Stomach (tissue), 9 donors: ENCODE data around the gene CSGALNACT2. TPM values are rescaled to one million over a fixed set of nuclear protein-coding genes. Genes with fewer than 3 reads are reported as not detected.

Experiments used
- DNase-seq, 2 donors: peaks; one replicate each; pipeline versions ENCODE4 v3.0.0 to v3.0.0-alpha.2; 2013 to 2019
- H3K27ac ChIP-seq, 5 donors: fragments of 200-600 bp in 4 of 5; sonication (generic) in 4 of 5; one replicate each; pipeline ENCODE4 v1.5.1; 2013 to 2019; ENCODE audit warnings: mild to moderate bottlenecking in 1 of 5, moderate library complexity in 1 of 5
- H3K27me3 ChIP-seq, 3 donors: fragments of 200-600 bp; sonication (generic); one replicate each; pipeline ENCODE4 v1.5.1; 2017 to 2019; ENCODE audit warnings: mixed run types in 1 of 3
- H3K36me3 ChIP-seq, 4 donors: fragments of 200-600 bp; sonication (generic); 1 replicate in 3 of 4; 2 replicates in 1 of 4; pipeline ENCODE4 v1.5.1; 2016 to 2019
- H3K4me1 ChIP-seq, 4 donors: fragments of 200-600 bp; sonication (generic); one replicate each; pipeline ENCODE4 v1.5.1; 2016 to 2019
- H3K4me3 ChIP-seq, 4 donors: fragments of 200-600 bp; sonication (generic) in 3 of 4; one replicate each; pipeline ENCODE4 v1.5.1; 2016 to 2019; ENCODE audit warnings: mild to moderate bottlenecking in 1 of 4
- H3K9me3 ChIP-seq, 4 donors: fragments of 200-600 bp; sonication (generic); one replicate each; pipeline ENCODE4 v1.5.1; 2016 to 2019
- EP300 ChIP-seq: sonication (generic); formaldehyde crosslinking; IDR thresholded peaks from one replicate; pipeline ENCODE4 v1.6.1; 2017; ENCODE audit warnings: antibody characterized with exemption
- POLR2A ChIP-seq, 4 donors: fragments of 450-650 bp; IDR thresholded peaks; one replicate each; pipeline ENCODE4 v1.6.1; 2016; ENCODE audit warnings: antibody characterized with exemption in 4 of 4, control low read depth in 2 of 4, mild to moderate bottlenecking in 1 of 4, moderate library complexity in 1 of 4
- POLR2AphosphoS5 ChIP-seq, 3 donors: sonication (generic); formaldehyde crosslinking; IDR thresholded peaks; one replicate each; pipeline ENCODE4 v1.6.1; 2016; ENCODE audit warnings: antibody characterized with exemption in 3 of 3
- WGBS, 5 donors: extraction: QIAGEN DNeasy Blood & Tissue Kit in 3 of 5; methylation state at CpG; one replicate each; pipeline versions ENCODE4 v1.1.5 to v1.1.7; 2013 to 2018; 5-methylcytosine and 5-hydroxymethylcytosine counted together
- intact Hi-C: fragments of 100-400 bp; cut with DNase I; formaldehyde crosslinking; loops from one replicate; pipeline ENCODE4 v1.15.1; 2023; ENCODE audit warnings: low total_unique reads
- polyA plus RNA-seq, 3 donors: library from polyadenylated mRNA; stranded (reverse); fragments of 200-250 nt; gene quantifications; one replicate each; pipeline ENCODE4 v1.2.3, GENCODE V29; 2013
- total RNA-seq, 5 donors: library from RNA; depleted of rRNA; stranded (reverse); fragments of >200 nt; gene quantifications; one replicate each; pipeline versions ENCODE4 v1.1.0 to v1.2.3, GENCODE V29; 2014 to 2016
- TF ChIP-seq, protein P1 (sequence below), 7 experiments: fragments of 450-650 bp in 4 of 7; fragments of 200-600 bp in 3 of 7; sonication (generic) in 3 of 7; IDR thresholded peaks; one replicate each; pipeline ENCODE4 v1.5.1; 2016 to 2019; ENCODE audit warnings: antibody characterized with exemption in 7 of 7, control low read depth in 2 of 7, mild to moderate bottlenecking in 1 of 7
- donor health status: healthy with polysubstance abuse.
- donor health status: Bipolar disorder and iron deficiency.
- donor health status: healthy.

CSGALNACT2 gene
- total and polyA plus RNA-seq, 8 donors: 2.0 to 30.1 (median 7.8) TPM

DNA sequence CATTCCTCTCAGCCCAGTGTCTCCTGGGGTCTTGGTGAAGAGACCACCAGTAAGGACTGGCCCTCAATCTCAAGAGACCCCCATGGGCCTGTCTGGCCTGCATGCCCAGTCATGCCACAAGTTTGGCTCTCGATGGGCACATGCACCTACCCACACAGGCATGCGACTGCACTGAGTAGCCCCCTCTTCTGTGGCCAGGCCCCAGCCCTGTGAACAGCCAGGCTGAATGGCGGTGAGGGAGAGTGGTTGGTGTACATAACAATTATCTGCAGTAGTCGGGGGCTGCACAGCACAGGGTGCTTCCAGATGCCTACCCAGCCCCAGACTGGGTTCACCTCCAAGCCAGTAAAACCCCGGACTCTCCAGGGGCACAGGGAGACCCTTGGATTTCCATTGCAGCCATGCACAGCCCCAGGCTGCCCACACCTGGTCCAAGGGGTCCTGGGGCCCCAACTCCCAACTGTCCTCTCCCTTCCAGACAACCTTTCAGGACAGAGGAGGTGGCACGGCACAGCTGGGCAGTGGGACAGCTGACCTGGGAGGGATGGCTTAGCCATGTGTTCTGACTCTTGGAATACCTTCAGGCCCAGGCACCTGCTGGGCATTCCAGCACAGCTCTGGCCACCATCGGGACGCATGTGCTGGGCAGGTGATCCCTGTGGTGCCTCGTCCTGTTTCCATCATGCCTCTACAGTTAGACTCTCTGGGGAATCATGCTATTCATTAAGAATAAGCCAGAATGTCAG lies 21.0 kb upstream of the CSGALNACT2 start:
- H3K27ac ChIP-seq: no peak overlapping the region
- intact Hi-C loops: no loop called here
- no peaks in the 10 kb centered on the region for H3K9me3 ChIP-seq
- no peaks in the 10 kb centered on the region for H3K36me3 ChIP-seq
- 60 to 88% (median 75%) methylated on average over 6 to 9 of the region's 9 CpGs for WGBS, 5 donors
- no peak for DNase-seq
- H3K27me3 ChIP-seq: no peaks in the 10 kb centered on the region
- H3K4me3 ChIP-seq: no peak overlapping the region
- H3K4me1 ChIP-seq: peaks cover 0 to 15% (median 0%) of the 10 kb centered on the region in 4 donors
- TF ChIP-seq POLR2AphosphoS5 (IDR thresholded peaks at IDR 0.05): no peak
- TF ChIP-seq EP300: no peak
- TF ChIP-seq POLR2A (IDR thresholded peaks at IDR 0.05): no peak
- TF ChIP-seq, protein P1, sequence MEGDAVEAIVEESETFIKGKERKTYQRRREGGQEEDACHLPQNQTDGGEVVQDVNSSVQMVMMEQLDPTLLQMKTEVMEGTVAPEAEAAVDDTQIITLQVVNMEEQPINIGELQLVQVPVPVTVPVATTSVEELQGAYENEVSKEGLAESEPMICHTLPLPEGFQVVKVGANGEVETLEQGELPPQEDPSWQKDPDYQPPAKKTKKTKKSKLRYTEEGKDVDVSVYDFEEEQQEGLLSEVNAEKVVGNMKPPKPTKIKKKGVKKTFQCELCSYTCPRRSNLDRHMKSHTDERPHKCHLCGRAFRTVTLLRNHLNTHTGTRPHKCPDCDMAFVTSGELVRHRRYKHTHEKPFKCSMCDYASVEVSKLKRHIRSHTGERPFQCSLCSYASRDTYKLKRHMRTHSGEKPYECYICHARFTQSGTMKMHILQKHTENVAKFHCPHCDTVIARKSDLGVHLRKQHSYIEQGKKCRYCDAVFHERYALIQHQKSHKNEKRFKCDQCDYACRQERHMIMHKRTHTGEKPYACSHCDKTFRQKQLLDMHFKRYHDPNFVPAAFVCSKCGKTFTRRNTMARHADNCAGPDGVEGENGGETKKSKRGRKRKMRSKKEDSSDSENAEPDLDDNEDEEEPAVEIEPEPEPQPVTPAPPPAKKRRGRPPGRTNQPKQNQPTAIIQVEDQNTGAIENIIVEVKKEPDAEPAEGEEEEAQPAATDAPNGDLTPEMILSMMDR (IDR thresholded peaks at IDR 0.05): no peak

DNA sequence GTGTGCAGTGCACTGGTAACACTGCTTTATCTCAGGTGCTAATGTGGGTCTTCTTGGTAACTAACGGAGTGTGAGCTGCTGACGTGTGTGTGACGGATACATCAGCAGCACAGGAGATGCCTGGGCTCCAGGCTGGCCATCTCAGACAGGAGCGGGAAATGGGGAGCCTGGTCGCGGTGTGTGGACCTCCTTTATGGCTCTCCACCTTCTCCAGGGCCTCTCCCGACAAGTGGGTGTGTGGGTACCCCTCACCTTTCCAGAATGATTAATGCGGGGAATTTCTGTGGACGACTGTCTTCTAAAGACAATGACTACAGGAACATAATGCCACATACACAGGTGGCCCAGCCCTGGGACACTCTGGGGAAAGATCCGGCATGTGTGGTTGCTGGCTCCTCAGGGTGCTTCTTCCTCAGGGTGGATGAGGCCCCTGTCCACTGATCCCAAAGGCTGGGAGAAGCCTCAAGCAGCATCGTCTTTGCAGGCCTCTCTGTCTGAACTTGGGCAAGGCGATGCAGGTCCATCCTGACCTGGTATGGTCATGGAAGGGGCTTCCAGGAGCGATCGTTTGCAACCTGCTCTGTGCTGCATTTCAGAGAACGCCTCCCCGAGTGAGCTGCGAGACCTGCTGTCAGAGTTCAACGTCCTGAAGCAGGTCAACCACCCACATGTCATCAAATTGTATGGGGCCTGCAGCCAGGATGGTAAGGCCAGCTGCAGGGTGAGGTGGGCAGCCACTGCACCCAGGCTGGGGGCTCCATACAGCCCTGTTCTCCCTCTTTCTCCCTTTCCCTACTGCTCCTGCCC lies 20.3 kb upstream of the CSGALNACT2 start:
- H3K27me3 ChIP-seq: no peaks in the 10 kb centered on the region
- peaks cover 0 to 15% (median 0%) of the 10 kb centered on the region in 4 donors for H3K4me1 ChIP-seq
- intact Hi-C loops: no loop called here
- no peak for DNase-seq
- H3K4me3 ChIP-seq: no peak overlapping the region
- H3K27ac ChIP-seq: no peak overlapping the region
- TF ChIP-seq POLR2AphosphoS5 (IDR thresholded peaks at IDR 0.05) (no peak), EP300 (no peak), POLR2A (IDR thresholded peaks at IDR 0.05) (no peak)
- TF ChIP-seq, protein P1 (IDR thresholded peaks at IDR 0.05): no peak
- no peaks in the 10 kb centered on the region for H3K9me3 ChIP-seq
- WGBS, 5 donors: 82 to 89% (median 85%) methylated on average over 18 of the region's 18 CpGs
- no peaks in the 10 kb centered on the region for H3K36me3 ChIP-seq

DNA sequence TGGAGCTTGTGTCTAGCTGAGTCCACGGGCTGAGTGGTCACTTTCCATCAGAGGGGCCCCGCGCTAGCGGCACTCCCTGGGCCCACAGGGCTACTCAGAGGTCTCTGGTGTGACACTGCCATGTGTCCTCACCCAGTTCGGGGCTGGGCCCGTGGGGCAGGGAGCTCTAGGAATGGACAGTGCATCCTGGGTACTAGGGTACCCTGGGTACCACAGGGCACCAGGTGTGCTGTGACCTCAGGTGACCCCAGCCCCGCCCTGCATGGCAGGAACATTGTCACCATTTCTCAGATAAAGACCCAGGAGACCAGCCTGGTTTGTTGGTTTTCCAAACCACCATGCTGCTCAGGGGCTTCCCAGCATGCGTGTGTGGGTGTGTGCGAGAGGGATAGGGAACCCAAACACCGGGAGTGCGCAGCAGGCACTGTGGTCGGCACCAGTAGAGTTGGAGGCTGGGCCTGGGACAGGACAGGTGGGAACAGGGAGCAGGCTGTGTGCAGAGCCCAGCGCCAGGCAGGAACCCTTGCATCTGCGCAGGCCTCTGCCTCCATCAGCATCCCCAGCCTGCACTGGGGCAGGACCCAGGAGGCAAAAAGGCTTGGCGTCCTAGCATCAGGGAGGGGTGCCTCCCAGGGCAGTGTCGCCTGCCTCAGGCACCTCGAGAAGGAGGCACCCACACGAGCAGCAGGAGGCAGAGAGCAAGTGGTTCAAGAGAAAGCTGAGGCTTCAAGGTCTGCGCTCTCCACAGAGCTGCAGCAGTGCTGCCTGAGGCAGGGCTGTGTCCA lies 19.4 kb upstream of the CSGALNACT2 start:
- 76 to 87% (median 79%) methylated on average over 14 to 19 of the region's 19 CpGs for WGBS, 5 donors

More for the DNA sequence above, 19.4 kb upstream of the CSGALNACT2 start:
- no peak for DNase-seq
- Histone ChIP-seq H3K36me3 (no peaks in the 10 kb centered on the region), H3K27me3 (no peaks in the 10 kb centered on the region), H3K4me3 (no peak overlapping the region), H3K4me1 (peaks cover 0 to 15% (median 0%) of the 10 kb centered on the region in 4 donors), H3K9me3 (no peaks in the 10 kb centered on the region), H3K27ac (no peak overlapping the region)
- TF ChIP-seq, protein P1 (IDR thresholded peaks at IDR 0.05): no peak
- no peak for TF ChIP-seq POLR2A (IDR thresholded peaks at IDR 0.05)
- TF ChIP-seq POLR2AphosphoS5 (IDR thresholded peaks at IDR 0.05): no peak
- no peak for TF ChIP-seq EP300
- intact Hi-C loops: no loop called here
